H1 (cell line): Measurements from ENCODE around the gene DOCK8. TPM values are rescaled to one million over a fixed set of nuclear protein-coding genes. Genes with fewer than 3 reads are reported as not detected.

Source experiments
- CTCF ChIA-PET: fragments of 300-600 bp; sonication (Branson Sonifier 250); formaldehyde crosslinking; loops from one replicate; lab custom pipeline; 2021; ENCODE audit not compliant: partially characterized antibody; lab: Charles Lee
- POLR2A ChIA-PET: fragments of 300-600 bp; sonication (Branson Sonifier 250); formaldehyde crosslinking; loops from one replicate; lab custom pipeline; 2021; ENCODE audit warnings: inconsistent platforms; ENCODE audit not compliant: partially characterized antibody; lab: Charles Lee
- DNase-seq, 2 experiments: peaks; one replicate each; pipeline versions ENCODE4 v3.0.0 to v3.0.0-alpha.2; 2010 to 2022; ENCODE audit warnings: low spot score in 2 of 2, low read depth in 1 of 2, mixed read lengths in 1 of 2
- FAIRE-seq: peaks from 2 replicates; lab custom pipeline; 2011; peaks lifted over from hg19 to GRCh38; lab: Jason Lieb, UNC
- H2AFZ ChIP-seq: 2 replicates; pipeline ENCODE4 v1.8.1; 2012; ENCODE audit warnings: low read length, inconsistent platforms
- H2AK5ac ChIP-seq: 2 replicates; pipeline ENCODE4 v1.6.1; 2013; ENCODE audit warnings: low read depth, low read length
- H2BK120ac ChIP-seq: replicated peaks from 2 replicates; pipeline ENCODE3; 2013; ENCODE audit warnings: low read depth, low read length, inconsistent platforms
- H2BK12ac ChIP-seq: 2 replicates; pipeline ENCODE4 v1.6.1; 2013; ENCODE audit warnings: low read depth, low read length
- H2BK15ac ChIP-seq: 2 replicates; pipeline ENCODE4 v1.6.1; 2013; ENCODE audit warnings: low read length
- H2BK20ac ChIP-seq: 2 replicates; pipeline ENCODE4 v1.6.1; 2013; ENCODE audit warnings: low read length
- H2BK5ac ChIP-seq: 2 replicates; pipeline ENCODE4 v1.6.1; 2013; ENCODE audit warnings: low read depth, low read length
- H3K14ac ChIP-seq: 2 replicates; pipeline ENCODE4 v1.6.1; 2013; ENCODE audit warnings: inconsistent platforms; ENCODE audit not compliant: insufficient read length
- H3K18ac ChIP-seq: 2 replicates; pipeline ENCODE4 v1.6.1; 2013; ENCODE audit warnings: low read length; ENCODE audit errors: extremely low read depth
- H3K23ac ChIP-seq: 2 replicates; pipeline ENCODE4 v1.6.1; 2013; ENCODE audit warnings: inconsistent platforms; ENCODE audit not compliant: insufficient read length
- H3K23me2 ChIP-seq: 2 replicates; pipeline ENCODE4 v1.6.1; 2013; ENCODE audit warnings: low read depth, low read length
- H3K27ac ChIP-seq: 2 replicates; pipeline ENCODE4 v1.6.1; 2011; ENCODE audit warnings: low read depth, low read length, inconsistent platforms
- H3K27me3 ChIP-seq, 4 experiments: replicated peaks in 1 of 4; 1 replicate in 1 of 4; 2 replicates in 3 of 4; pipeline versions ENCODE4 v1.6.1 to v1.8.1; 2011 to 2013; ENCODE audit warnings: low read length in 3 of 4, mild to moderate bottlenecking in 3 of 4, inconsistent platforms in 2 of 4, mixed read lengths in 2 of 4, moderate library complexity in 1 of 4; ENCODE audit not compliant: control insufficient read depth in 3 of 4, insufficient read depth in 3 of 4; ENCODE audit errors: extremely low read depth in 1 of 4
- H3K36me3 ChIP-seq, 4 experiments: 2 replicates each; pipeline versions ENCODE4 v1.6.1 to v1.8.1; 2011 to 2013; ENCODE audit warnings: mild to moderate bottlenecking in 4 of 4, low read length in 3 of 4, moderate library complexity in 2 of 4, control low read depth in 1 of 4, inconsistent platforms in 1 of 4; ENCODE audit not compliant: insufficient read depth in 4 of 4, control insufficient read depth in 2 of 4
- H3K4ac ChIP-seq: replicated peaks from 2 replicates; pipeline ENCODE3; 2013; ENCODE audit warnings: low read length, low read depth, mixed read lengths, inconsistent platforms; ENCODE audit not compliant: insufficient read length
- H3K4me1 ChIP-seq, 4 experiments: replicated peaks in 1 of 4; 1 replicate in 1 of 4; 2 replicates in 3 of 4; pipeline versions ENCODE4 v1.6.1 to v1.8.1; 2011 to 2013; ENCODE audit warnings: low read length in 3 of 4, inconsistent platforms in 2 of 4, mixed read lengths in 1 of 4; ENCODE audit not compliant: insufficient read depth in 4 of 4, control insufficient read depth in 3 of 4
- H3K4me2 ChIP-seq, 2 experiments: 2 replicates each; pipeline versions ENCODE4 v1.6.1 to v1.8.1; 2011 to 2013; ENCODE audit warnings: low read depth in 2 of 2, low read length in 2 of 2, control low read depth in 1 of 2, inconsistent platforms in 1 of 2, mild to moderate bottlenecking in 1 of 2; ENCODE audit not compliant: insufficient read depth in 1 of 2
- H3K4me3 ChIP-seq, 4 experiments: fragments of 200-600, 300-600 bp in 1 of 4; sonication (generic), shearing (Covaris generic), sonication (Bioruptor Twin) in 1 of 4; 2 replicates each; pipeline versions ENCODE4 v1.5.1 to v1.8.1; 2011 to 2016; ENCODE audit warnings: low read length in 4 of 4, low read depth in 3 of 4, control low read depth in 2 of 4, inconsistent platforms in 2 of 4, mild to moderate bottlenecking in 2 of 4, mixed read lengths in 1 of 4, moderate library complexity in 1 of 4; ENCODE audit not compliant: insufficient read depth in 2 of 4; ENCODE audit errors: extremely low read depth in 1 of 4
- H3K56ac ChIP-seq: replicated peaks from 2 replicates; pipeline ENCODE3; 2013; ENCODE audit warnings: low read depth, mild to moderate bottlenecking, mixed read lengths, low read length, inconsistent platforms; ENCODE audit not compliant: insufficient read length
- H3K79me1 ChIP-seq: 2 replicates; pipeline ENCODE4 v1.6.1; 2013; ENCODE audit warnings: low read depth, low read length, control low read depth
- H3K79me2 ChIP-seq, 2 experiments: 2 replicates each; pipeline versions ENCODE4 v1.6.1 to v1.8.1; 2012 to 2013; ENCODE audit warnings: low read length in 2 of 2, mild to moderate bottlenecking in 2 of 2, inconsistent platforms in 1 of 2; ENCODE audit not compliant: insufficient read depth in 2 of 2, control insufficient read depth in 1 of 2
- H3K9ac ChIP-seq, 4 experiments: replicated peaks in 1 of 4; 1 replicate in 1 of 4; 2 replicates in 3 of 4; pipeline versions ENCODE4 v1.6.1 to v1.8.1; 2011 to 2013; ENCODE audit warnings: low read depth in 3 of 4, low read length in 3 of 4, control low read depth in 2 of 4, mild to moderate bottlenecking in 2 of 4, moderate library complexity in 2 of 4, inconsistent platforms in 1 of 4; ENCODE audit errors: extremely low read depth in 1 of 4
- H3K9me3 ChIP-seq, 2 experiments: 2 replicates each; pipeline versions ENCODE4 v1.6.1 to v1.8.1; 2012 to 2013; ENCODE audit warnings: mild to moderate bottlenecking in 2 of 2, moderate library complexity in 2 of 2, control low read depth in 1 of 2, inconsistent platforms in 1 of 2, low read depth in 1 of 2, low read length in 1 of 2, mixed read lengths in 1 of 2; ENCODE audit not compliant: insufficient read depth in 2 of 2
- H4K20me1 ChIP-seq, 2 experiments: replicated peaks in 1 of 2; 2 replicates each; pipeline versions ENCODE3 to v1.8.1; 2011 to 2013; ENCODE audit warnings: inconsistent platforms in 2 of 2, low read length in 2 of 2, mild to moderate bottlenecking in 1 of 2; ENCODE audit not compliant: insufficient read depth in 2 of 2, control insufficient read depth in 1 of 2
- H4K5ac ChIP-seq: 2 replicates; pipeline ENCODE4 v1.6.1; 2013; ENCODE audit warnings: low read length, low read depth, mixed read lengths, inconsistent platforms; ENCODE audit not compliant: insufficient read length
- H4K8ac ChIP-seq: 2 replicates; pipeline ENCODE4 v1.8.0; 2013; ENCODE audit warnings: mild to moderate bottlenecking, moderate library complexity, low read length, inconsistent platforms; ENCODE audit not compliant: insufficient read depth; ENCODE audit errors: extremely low read depth
- H4K91ac ChIP-seq: replicated peaks from 2 replicates; pipeline ENCODE3; 2013; ENCODE audit warnings: low read length, mixed read lengths, inconsistent platforms; ENCODE audit not compliant: insufficient read length
- CBX8 ChIP-seq: fragments of 300-800, 300-1000 bp; sonication (generic); IDR thresholded peaks from 2 replicates; pipeline ENCODE4 v1.7.1; 2016; ENCODE audit warnings: low read depth, low read length, borderline replicate concordance
- MAX ChIP-seq: IDR thresholded peaks from 2 replicates; pipeline ENCODE4 v1.6.1; 2012; ENCODE audit warnings: inconsistent platforms
- PHF8 ChIP-seq: fragments of 200-600 bp; sonication (generic); conservative IDR thresholded peaks from 2 replicates; pipeline ENCODE4 v1.7.1; 2012; ENCODE audit warnings: low read depth, mild to moderate bottlenecking, inconsistent platforms, low read length, moderate library complexity
- POLR2AphosphoS5 ChIP-seq: IDR thresholded peaks from 2 replicates; pipeline ENCODE4 v1.6.1; 2011; ENCODE audit warnings: low read depth, low read length
- POU5F1 ChIP-seq: IDR thresholded peaks from 2 replicates; pipeline ENCODE4 v1.6.1; 2011; ENCODE audit warnings: low read depth, mild to moderate bottlenecking, low read length, moderate library complexity
- SRF ChIP-seq: IDR thresholded peaks from 2 replicates; pipeline ENCODE4 v1.6.1; 2011; ENCODE audit warnings: mild to moderate bottlenecking, low read depth, low read length, moderate library complexity
- TAF1 ChIP-seq: IDR thresholded peaks from 2 replicates; pipeline ENCODE4 v1.6.1; 2011; ENCODE audit warnings: mild to moderate bottlenecking, low read depth, low read length
- TBP ChIP-seq: IDR thresholded peaks from 2 replicates; pipeline ENCODE4 v1.6.1; 2011; ENCODE audit warnings: low read depth, low read length, improper control_type of control experiment
- WGBS, 2 experiments: shearing (Covaris generic) in 1 of 2; methylation state at CpG; one replicate each; pipeline versions ENCODE4 v1.1.6 to v1.1.7; 2013 to 2015; ENCODE audit warnings: low lambda C conversion rate in 2 of 2, mixed read lengths in 2 of 2, inconsistent platforms in 1 of 2, low coverage in 1 of 2, missing lambda C conversion rate in 1 of 2; ENCODE audit not compliant: insufficient replicate concordance in 2 of 2, insufficient coverage in 1 of 2, insufficient read length in 1 of 2; ENCODE audit errors: extremely low coverage in 1 of 2, missing lambda C conversion rate in 1 of 2; 5-methylcytosine and 5-hydroxymethylcytosine counted together
- polyA plus RNA-seq, 7 experiments: library from polyadenylated mRNA; depleted of rRNA in 3 of 7; stranded (reverse) in 5 of 7; unstranded in 2 of 7; fragments of >200 nt in 5 of 7; fragments of 200-250 nt in 2 of 7; gene quantifications; 1 replicate in 5 of 7; 2 replicates in 1 of 7; 4 replicates in 1 of 7; pipeline versions ENCODE4 v1.2.1 to v1.2.3, GENCODE V29; 2011 to 2013; ENCODE audit warnings: missing spikeins in 2 of 7, mixed read lengths in 2 of 7
- total RNA-seq: library from RNA; stranded (reverse); fragmentation: NEBNext Ultra II Directional; extraction: Animal tissue kit (Norgen Biotek cat#: 25700); gene quantifications from 2 replicates; pipeline ENCODE4 v1.2.1, GENCODE V29; 2021

DOCK8 gene
- total and polyA plus RNA-seq, 2 of the 8 experiments (the other 6 are each of a cell fraction or from before 2014, with no cell fraction given) = 0.57 to 2.0 TPM

GRCh38 chr9:312596-313320, 98.1 kb downstream of the DOCK8 start:
- Histone ChIP-seq H2BK20ac (no peak overlapping the region), H3K9me3 (no peaks in the 10 kb centered on the region), H3K36me3 (no peaks in the 10 kb centered on the region; a peak in 1 of 8 replicates), H4K8ac (no peak overlapping the region), H3K27ac (no peak overlapping the region), H4K91ac (no peak overlapping the region), H3K4me2 (no peak overlapping the region), H3K4me3 (no peak overlapping the region), H4K5ac (no peak overlapping the region), H3K79me2 (no peaks in the 10 kb centered on the region), H3K23me2 (no peaks in the 10 kb centered on the region; the same call in 1 of the 2 replicates), H2AFZ (no peak overlapping the region; the same call in 1 of the 2 replicates), H3K79me1 (no peaks in the 10 kb centered on the region), H3K9ac (no peak overlapping the region), H3K4ac (no peak overlapping the region), H4K20me1 (no peaks in the 10 kb centered on the region), H2BK120ac (no peak overlapping the region), H2BK15ac (no peak overlapping the region), H3K27me3 (no peaks in the 10 kb centered on the region), H3K4me1 (peaks cover 0 to 3% (median 0%) of the 10 kb centered on the region in 4 experiments; a peak in 1 of 7 replicates), H2BK12ac (no peak overlapping the region), H3K23ac (no peak overlapping the region), H3K18ac (no peak overlapping the region), H3K56ac (no peak overlapping the region), H2BK5ac (no peak overlapping the region), H2AK5ac (no peak overlapping the region), H3K14ac (no peak overlapping the region)
- ChIA-PET CTCF (interaction anchor here (1.0 kb wide), 1 partner anchor 97 kb away, joined by 3 read pairs; no protein-coding TSS in a partner anchor), POLR2A (no interaction called here)
- peak; percentile 28 for FAIRE-seq
- DNase-seq = no peak
- WGBS, 2 experiments = 84% methylated on average over 7 of the region's 7 CpGs; no CpG with 5 or more reads in 1 of the 2 experiments
- no peak for TF ChIP-seq CBX8
- TF ChIP-seq MAX = no peak
- TF ChIP-seq TBP = no peak
- TF ChIP-seq PHF8 = no peak
- no peak for TF ChIP-seq TAF1
- TF ChIP-seq SRF = no peak
- TF ChIP-seq POLR2AphosphoS5 = no peak
- no peak for TF ChIP-seq POU5F1
